Left renal cortex interstitium (tissue), 4 donors: Measurements from ENCODE around the gene AFF3. TPM values are rescaled to one million over a fixed set of nuclear protein-coding genes. Genes with fewer than 3 reads are reported as not detected.
A peak's percentile ranks its signal among the peaks of the same experiment; 100 is the strongest.

Source experiments
- DNase-seq, 4 donors: peaks; one replicate each; pipeline ENCODE4 v3.0.0-alpha.2; 2013; ENCODE audit warnings: low read depth in 4 of 4, low spot score in 2 of 4, missing footprints in 1 of 4
- polyA plus RNA-seq, 4 donors: library from polyadenylated mRNA; unstranded; fragments of 120-200 nt; gene quantifications; one replicate each; pipeline ENCODE4 v1.2.1, GENCODE V29; 2013; ENCODE audit not compliant: insufficient read length in 4 of 4

The AFF3 gene
- polyA plus RNA-seq, 4 donors = 18.4 to 26.6 (median 24.0) TPM

DNA sequence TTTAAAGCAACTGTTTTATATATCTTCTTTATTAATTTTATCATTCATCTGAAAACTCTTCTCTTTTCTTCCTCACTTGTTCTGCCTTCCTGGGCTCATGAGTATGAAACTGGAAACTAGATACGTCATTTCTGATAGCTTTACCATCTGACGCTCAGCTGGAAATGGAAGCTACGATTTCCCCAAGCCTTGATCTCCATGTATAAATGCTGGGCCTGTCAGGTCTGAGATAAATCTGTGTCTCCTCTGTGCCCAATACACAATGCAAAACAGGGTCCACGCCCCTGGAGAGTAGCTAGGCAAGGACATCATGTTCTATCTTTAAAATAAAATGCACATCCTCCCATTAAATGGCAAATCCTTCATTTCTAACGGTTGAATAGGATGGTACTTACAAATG is 238.4 kb downstream of the AFF3 start:
- DNase-seq = no peak

DNA sequence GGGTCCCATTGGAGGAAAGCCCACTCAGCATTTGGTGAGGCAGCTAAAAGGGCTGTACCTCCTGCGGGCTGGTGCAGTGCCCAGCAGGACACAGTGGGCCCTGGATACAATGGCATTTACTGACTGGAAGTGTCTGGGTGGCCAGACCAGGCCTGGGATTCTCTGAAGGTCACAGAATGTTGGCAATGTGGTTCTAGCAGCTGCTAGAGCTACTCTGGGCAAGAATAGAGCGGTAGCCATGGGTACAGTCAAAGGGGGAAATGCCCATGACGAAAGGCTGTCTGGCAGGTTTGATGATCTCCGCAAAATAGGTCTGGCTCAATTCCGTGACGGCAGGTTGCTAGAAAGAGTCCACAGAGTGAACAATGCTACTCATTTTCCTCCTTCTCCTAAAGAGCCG is 241.8 kb downstream of the AFF3 start:
- no peak for DNase-seq

DNA sequence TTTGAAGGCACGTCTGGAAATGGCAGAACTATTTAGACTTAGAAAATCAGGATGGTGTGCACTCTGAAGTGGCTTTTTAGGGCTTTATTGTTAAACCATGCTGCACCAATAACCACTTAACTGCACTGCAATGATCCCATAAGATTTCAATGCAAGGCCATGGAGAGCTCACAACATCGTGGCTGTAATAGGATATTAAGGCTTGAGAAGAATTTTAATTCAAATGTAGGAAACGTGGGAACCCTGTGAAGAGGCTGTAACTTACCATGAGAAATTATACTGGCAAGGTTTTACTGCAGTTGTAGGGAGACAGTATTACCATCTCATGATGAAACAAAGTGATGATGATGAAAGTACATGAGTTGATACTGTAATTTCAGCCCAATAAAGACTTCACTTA is 242.5 kb downstream of the AFF3 start:
- DNase-seq = no peak

- no peak for DNase-seq
These were observed 243.1 kb downstream of the AFF3 start for GRCh38 chr2:99899058-99899855.

GRCh38 chr2:99898336-99899048 is 243.9 kb downstream of the AFF3 start:
- DNase-seq = no peak

- no peak for DNase-seq
These were observed 251.0 kb downstream of the AFF3 start for GRCh38 chr2:99891428-99891780.

DNA sequence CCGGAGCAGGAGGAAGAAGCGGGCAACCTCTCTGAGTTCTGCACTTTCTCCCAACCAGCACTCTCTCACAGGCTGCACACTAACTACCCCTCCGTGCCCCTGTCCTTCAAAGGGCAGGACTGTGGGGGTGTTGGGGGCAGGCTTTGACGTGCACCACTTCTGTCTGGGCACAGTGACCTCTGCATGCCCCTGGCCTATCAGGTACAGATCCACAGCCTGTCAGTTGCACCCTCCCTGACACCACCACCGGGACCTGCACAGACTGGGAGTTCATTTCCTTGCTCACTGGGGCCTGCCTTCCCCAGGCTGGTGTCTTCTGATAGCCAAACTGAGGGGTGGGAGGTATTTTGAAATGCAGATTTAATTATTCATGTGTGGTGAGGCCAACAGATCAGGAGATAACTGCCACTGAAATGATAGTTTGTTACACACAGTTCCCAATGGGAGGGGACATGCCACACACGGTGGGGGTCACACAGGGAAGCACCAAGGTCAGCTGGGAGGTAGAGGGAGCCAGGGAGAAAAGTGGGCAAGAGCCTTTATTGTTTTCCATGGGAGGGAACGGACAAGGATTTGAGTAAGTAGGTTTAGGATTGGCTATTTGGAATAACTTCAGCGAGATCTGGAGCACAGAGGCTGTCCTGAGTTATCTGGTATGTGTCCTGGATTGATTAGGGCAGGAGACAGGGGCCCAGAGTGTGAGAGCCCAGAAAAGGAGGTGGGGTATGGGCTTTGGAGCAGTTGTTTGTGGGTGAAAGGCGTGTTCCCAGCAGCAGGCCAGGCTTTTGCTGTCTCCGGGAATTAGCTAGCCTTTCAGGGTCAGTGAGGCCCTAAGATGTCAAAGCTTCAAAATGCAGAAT is 251.6 kb downstream of the AFF3 start:
- DNase-seq = no peak

DNA sequence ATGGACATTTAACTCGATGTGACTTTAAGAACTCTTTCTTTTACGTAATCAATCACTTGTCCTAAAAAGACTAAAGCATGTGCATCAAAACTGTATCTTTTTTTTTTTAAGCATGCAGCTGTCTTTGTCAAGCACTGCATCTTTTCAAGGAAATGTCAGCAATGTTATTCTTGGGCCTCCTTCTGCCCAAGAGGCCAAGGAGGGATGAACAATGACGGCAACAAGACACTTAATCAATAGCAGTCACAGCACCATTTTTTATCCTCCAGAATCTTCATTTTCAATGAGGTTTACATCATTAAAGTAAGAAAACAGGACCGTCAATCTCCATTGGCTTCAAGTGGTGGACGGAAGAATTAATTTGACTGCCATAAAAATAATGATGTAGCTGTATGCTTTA is 253.8 kb downstream of the AFF3 start:
- no peak for DNase-seq

DNA sequence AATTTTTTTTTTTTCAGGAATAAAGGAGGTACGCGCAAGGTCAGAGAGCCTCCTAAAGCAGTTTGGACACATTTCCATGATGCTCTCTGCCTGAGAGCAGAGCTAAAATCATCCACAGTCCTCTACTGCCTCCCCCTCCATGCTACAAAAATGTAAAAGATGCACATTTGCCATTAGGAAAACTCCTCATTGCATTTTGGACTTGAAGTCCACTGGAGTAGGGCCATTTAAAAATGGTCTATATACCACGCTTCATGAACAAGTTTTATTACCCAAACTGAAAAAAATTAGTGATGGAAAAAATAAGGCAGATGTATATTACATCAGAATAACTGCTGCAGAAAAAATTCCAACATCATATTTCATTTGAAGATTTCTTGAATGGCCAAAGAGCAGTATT is 256.0 kb downstream of the AFF3 start:
- no peak for DNase-seq

- peak in 1 of 4 donors; percentile 52 for DNase-seq
These were observed 259.0 kb downstream of the AFF3 start for GRCh38 chr2:99883358-99883757.

DNA sequence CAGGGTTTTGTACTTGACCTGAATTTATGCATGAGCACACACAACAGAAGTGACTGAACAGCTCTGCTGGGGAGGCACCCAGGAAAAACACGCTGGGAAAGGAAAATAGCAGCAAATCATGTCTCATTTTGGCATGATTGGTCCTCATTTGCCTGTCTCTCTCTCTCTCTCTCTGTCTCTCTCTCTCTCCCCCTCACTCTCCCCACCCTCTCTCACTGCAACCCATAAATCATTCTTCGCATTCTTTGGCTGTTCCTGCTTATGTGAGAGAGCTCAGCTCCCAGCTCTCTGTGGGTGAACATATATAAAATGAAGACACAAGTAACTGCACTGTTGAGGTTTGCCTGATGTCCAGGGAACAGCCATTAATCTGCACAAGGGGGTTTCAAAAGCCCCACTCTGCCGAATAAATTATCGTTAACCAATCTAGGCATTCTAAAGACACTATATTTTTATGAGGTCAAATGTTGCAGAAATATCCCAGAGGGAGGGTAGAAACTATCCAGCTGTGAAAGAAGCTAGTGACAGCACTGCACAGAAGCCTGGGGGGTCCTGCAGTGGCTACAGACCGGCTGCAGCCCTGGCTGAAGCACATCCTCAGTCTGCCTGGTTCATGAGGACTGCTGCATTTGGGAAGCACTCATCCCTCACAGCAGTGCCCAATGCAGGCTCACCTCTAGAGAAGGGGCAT is 260.3 kb downstream of the AFF3 start:
- peak; percentile 75 to 90 (median 88) for DNase-seq

- no peak for DNase-seq
These were observed 261.5 kb downstream of the AFF3 start for GRCh38 chr2:99880964-99881294.

DNA sequence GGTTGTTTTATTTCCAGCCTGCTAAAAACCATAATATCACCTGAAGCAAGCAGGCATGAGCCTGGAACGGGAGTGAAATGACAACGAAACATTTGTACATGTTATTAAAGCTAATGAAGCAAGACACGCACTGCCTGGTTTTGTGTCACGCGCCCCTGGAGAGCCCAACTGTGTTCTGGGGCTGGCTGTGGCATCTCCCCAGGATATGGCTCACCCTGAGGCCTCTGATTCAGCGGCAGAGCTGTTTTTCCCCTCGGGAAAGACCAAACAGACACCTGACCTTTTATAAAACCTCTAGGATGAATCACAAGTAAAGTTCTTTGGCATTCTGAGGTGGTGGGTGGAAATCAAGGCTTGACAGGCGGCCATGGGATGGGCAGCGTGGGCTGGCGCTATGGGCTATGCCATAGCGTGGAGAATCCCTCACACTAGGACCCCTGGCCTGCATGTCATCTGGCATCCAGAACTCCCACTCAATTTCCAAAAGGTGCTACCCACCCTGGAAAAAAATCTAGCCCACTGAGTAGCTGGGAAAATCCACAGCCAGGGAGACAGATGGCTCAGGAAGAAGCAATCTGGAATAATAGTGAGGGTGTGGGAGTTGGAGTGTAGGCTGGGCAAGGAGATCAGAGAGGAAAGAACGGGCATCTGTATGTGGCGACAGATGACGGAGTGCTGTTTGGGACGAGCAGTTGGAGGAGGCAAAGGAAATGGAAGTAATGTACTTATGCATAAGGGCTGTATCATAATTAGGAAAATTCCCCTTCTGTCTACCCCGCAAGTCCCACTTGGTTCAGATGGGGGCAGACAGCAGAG is 262.0 kb downstream of the AFF3 start:
- DNase-seq = no peak

- no peak for DNase-seq
These were observed 262.9 kb downstream of the AFF3 start for GRCh38 chr2:99879481-99879880.

GRCh38 chr2:99878581-99879350 is 263.6 kb downstream of the AFF3 start:
- no peak for DNase-seq

GRCh38 chr2:99877963-99878362 is 264.4 kb downstream of the AFF3 start:
- DNase-seq = no peak

DNA sequence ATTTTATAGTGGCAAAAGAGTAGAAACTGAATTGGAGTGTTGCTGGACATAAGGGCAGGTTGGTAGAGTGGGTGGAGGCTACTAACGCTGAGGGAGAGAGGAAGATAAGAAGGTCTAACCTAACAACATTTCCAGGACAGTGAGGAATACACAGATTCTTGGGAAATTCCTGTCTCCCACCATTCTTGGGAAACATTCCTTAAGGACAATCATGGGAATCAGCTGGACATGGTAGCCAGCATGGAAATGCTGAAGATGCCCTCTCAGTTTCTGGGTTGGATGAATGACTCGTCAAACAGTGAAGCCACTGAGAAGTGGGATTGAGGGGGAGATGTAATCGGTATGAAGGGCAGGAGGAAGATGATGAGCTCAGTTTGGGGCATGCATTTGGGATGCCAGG is 265.4 kb downstream of the AFF3 start:
- DNase-seq = no peak

DNA sequence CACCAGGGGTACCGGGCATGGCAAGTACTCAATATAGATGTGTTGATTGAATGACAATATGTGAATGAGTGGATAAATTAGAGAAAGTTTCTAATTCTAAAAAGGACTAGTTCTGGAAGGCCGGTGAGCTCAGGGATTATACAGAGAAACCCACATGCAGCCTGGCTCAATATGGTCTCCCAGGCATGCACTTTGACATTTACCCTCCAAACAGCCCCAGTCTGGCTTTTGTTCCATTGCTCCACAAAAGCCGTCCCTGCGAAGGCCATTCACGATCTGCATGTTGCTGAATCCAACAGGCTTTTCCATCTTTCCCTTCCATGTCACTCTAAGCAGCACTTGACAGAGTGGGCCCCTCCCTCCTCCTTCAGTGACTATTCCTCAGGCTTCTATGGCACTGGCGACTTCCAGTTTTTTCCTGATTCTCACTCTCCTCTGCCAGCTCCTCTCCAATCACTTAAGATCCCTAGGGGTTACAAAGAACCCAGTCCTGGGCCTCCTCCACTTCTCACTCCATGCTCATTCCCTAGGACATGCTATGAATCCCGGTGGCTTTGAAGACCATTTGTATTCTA is 266.7 kb downstream of the AFF3 start:
- no peak for DNase-seq

DNA sequence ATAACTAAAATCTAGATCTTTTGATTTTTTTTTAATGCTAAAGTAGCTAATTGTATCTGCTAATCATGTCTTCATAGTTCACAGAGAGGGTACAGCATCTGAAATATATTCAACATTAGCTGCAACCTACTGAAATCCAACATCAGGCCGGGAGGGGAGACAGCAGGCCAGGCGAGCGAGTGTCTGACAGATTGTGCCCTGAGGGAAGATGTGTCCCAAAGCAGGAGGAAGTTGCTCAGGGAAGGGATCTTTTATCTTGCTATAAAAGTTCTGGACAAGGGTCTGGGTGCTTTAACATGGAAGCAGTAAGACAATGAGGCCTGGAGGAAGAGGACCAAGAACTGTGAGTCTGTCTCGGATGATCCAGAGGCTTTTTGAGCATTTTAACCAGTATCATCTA is 274.1 kb downstream of the AFF3 start:
- DNase-seq = no peak
